BLaER1 (cell line): ENCODE measurements around the gene PPDPF.

Experiments used
- H3K27ac ChIP-seq: shearing (Covaris generic); formaldehyde crosslinking; 2 replicates; pipeline ENCODE4 v1.8.1; 2022
- H3K27me3 ChIP-seq: shearing (Covaris generic); formaldehyde crosslinking; 2 replicates; pipeline ENCODE4 v1.8.1; 2022
- H3K36me3 ChIP-seq: shearing (Covaris generic); formaldehyde crosslinking; 2 replicates; pipeline ENCODE4 v1.8.1; 2022
- H3K4me1 ChIP-seq: shearing (Covaris generic); formaldehyde crosslinking; 2 replicates; pipeline ENCODE4 v1.8.1; 2022
- H3K4me2 ChIP-seq: shearing (Covaris generic); formaldehyde crosslinking; 2 replicates; pipeline ENCODE4 v1.8.1; 2022
- H3K4me3 ChIP-seq: shearing (Covaris generic); formaldehyde crosslinking; 2 replicates; pipeline ENCODE4 v1.8.1; 2022
- H3K9ac ChIP-seq: shearing (Covaris generic); formaldehyde crosslinking; 2 replicates; pipeline ENCODE4 v1.8.1; 2022
- H3K9me3 ChIP-seq: shearing (Covaris generic); formaldehyde crosslinking; 2 replicates; pipeline ENCODE4 v1.8.1; 2022
- H4K20me1 ChIP-seq: shearing (Covaris generic); formaldehyde crosslinking; 2 replicates; pipeline ENCODE4 v1.8.1; 2022
- Cebpa-rat ChIP-seq: shearing (Covaris generic); IDR thresholded peaks from 2 replicates; pipeline ENCODE4 v1.8.1; 2022

The PPDPF gene

DNA sequence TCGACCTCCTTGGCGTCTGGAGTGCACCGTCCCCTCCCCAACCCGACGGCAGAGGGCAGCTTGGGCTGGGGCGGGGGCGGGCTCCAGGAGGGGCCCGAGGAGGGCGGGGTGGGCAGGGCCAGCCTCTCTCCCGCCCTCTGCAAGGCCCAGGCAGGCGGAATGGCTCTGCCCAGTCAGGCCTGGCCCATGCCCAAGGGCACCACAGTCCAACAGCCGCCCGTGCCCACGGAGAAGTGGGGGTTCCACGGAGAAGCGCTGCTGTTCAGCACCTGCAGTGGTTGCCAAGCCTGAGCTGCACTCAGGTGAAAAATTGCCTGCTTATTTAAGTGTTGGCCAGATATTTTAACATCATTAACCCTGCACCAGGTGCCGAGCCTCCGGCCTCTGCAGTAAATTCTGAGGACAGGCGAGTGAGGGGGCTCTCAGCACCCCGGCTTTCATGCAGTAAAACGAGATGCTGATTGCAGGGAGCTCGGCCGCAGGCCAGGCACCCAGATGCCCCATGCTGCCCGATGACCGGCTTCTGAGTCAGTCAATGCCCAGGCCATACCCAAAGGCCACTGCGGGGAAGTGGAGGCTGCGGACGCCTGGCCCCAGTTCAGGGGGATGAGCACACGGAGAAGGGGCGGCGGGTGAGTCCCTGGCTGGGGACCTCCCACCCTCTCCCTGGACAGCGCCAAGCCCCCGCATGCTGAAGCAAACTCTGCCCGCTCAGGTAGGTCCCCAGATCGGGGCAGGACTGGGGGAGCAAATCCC lies 27.3 kb downstream of the PPDPF start, which contains the start of gene SRMS:
TSS of gene SRMS (minus strand) at position 25 of the 756 bp plus-strand sequence. CDS start 286 bp downstream, outside the sequence.
- H4K20me1 ChIP-seq = peaks cover 72% of the 10 kb centered on the region
- peak within 1 kb of the TSS; percentile 28 for H3K4me2 ChIP-seq
- H3K9me3 ChIP-seq = no peaks in the 10 kb centered on the region
- H3K4me1 ChIP-seq = peaks cover 43% of the 10 kb centered on the region
- no peak for TF ChIP-seq Cebpa-rat
- H3K27ac ChIP-seq = no peak within 1 kb of the TSS
- no peak within 1 kb of the TSS for H3K4me3 ChIP-seq
- H3K27me3 ChIP-seq = peaks cover 90% of the 10 kb centered on the region
- no peak within 1 kb of the TSS for H3K9ac ChIP-seq
- H3K36me3 ChIP-seq = no peaks in the 10 kb centered on the region

DNA sequence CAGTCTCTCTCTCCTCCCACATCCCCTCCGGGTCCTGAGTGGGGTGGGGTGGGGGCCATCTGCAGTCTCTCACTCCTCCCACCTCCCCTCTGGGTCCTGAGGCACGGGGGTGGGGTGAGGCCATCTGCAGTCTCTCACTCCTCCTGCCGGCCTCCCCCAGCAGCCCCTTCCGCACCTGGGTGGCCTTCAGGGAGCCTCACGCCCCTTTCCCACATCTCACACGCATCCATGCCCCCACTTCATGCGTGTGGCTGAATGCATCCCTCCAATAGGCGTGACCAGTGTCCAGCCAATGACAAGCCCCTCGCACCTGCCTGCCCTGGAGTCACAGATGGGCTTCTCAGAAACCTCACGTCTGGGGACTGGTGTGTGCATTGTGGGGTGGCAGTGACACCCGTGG lies 28.0 kb downstream of the PPDPF start:
- peaks cover 88% of the 10 kb centered on the region for H3K27me3 ChIP-seq
- H3K9me3 ChIP-seq = no peaks in the 10 kb centered on the region
- peak overlapping the region; percentile 28 for H3K4me2 ChIP-seq
- no peak overlapping the region for H3K9ac ChIP-seq
- H3K36me3 ChIP-seq = no peaks in the 10 kb centered on the region
- H3K4me3 ChIP-seq = no peak overlapping the region
- peaks cover 43% of the 10 kb centered on the region for H3K4me1 ChIP-seq
- TF ChIP-seq Cebpa-rat = no peak
- no peak overlapping the region for H3K27ac ChIP-seq
- H4K20me1 ChIP-seq = peaks cover 71% of the 10 kb centered on the region

DNA sequence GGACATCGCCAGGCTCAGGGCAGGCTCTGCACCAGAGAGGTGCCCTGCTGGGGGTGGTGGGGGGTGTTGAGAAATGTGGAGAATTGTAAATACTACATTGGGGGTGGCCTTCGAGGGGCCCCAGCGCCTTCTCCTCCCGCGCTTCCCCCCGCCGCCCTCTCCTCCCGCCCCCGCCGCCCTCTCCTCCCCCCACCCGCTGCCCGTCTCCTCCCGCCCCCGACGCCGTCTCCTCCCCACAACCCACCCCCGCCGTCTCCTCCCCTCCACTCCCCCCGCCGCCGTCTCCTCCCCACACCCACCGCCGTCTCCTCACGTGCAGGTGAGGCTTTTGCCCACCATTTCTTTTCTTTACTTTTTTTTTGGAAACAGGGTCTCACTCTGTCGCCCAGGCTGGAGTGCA lies 28.5 kb downstream of the PPDPF start:
- TF ChIP-seq Cebpa-rat = no peak
- peaks cover 71% of the 10 kb centered on the region for H4K20me1 ChIP-seq
- H3K27ac ChIP-seq = no peak overlapping the region
- no peaks in the 10 kb centered on the region for H3K9me3 ChIP-seq
- H3K4me3 ChIP-seq = no peak overlapping the region
- H3K27me3 ChIP-seq = peaks cover 85% of the 10 kb centered on the region
- H3K4me2 ChIP-seq = peak overlapping the region; percentile 28
- no peaks in the 10 kb centered on the region for H3K36me3 ChIP-seq
- H3K9ac ChIP-seq = no peak overlapping the region
- H3K4me1 ChIP-seq = peaks cover 44% of the 10 kb centered on the region

DNA sequence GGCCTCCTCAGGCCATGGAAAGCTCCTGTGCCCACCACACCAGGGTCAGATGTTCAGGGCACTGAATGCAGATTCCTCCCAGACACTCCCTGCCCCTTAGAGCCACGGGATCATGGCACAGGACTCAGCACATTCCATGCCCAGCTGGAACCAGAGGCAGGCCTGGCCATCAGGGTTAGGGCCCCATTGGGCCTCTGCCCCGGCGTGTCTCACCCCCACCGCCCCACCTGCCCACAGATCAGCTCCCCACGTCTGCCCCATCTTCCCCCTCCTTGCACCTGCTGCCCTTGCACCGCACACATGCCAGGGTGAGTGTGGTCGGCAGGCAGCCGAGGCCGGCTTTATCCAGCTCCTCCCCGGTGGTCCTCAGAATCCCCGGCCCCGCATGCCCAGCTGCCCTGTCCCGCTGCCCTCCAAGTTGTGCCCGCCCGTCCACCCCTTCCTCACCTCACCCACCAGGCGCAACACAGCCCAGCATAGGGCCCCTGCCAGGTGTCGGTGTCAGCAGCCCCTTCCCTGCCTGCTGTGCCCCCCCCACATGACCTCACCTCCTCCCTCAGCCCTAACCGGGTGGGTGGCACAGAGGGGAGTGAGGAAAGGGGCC lies 29.2 kb downstream of the PPDPF start:
- no peak for TF ChIP-seq Cebpa-rat
- Histone ChIP-seq H3K9ac (no peak overlapping the region), H3K4me2 (no peak overlapping the region), H3K27me3 (peaks cover 84% of the 10 kb centered on the region), H3K36me3 (no peaks in the 10 kb centered on the region), H4K20me1 (peaks cover 75% of the 10 kb centered on the region), H3K4me1 (peaks cover 51% of the 10 kb centered on the region), H3K4me3 (no peak overlapping the region), H3K27ac (no peak overlapping the region), H3K9me3 (no peaks in the 10 kb centered on the region)

DNA sequence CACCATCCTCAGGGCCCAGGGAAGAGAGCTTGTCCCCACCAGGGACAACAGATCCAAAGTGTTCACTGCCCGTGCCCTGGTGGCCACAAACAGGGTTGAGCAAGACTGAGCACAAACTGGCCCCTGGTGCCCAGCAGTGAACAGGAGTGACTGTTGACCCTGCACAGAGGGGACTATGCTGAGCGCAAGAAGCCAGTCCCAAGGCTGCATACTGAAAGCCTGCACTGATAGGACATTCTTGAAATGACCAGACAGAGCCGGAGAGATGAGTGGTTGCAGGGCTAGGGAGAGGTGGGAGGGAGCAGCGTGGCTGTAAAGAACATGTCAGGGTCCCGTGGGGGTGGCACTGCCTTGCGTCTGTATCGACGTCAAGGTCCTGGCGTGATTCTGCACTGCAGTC lies 30.5 kb downstream of the PPDPF start:
- Histone ChIP-seq H3K4me2 (peak overlapping the region; percentile 32; the same call in 1 of the 2 replicates), H3K36me3 (no peaks in the 10 kb centered on the region), H3K4me1 (peaks cover 56% of the 10 kb centered on the region), H3K9ac (no peak overlapping the region), H3K27ac (no peak overlapping the region), H3K9me3 (no peaks in the 10 kb centered on the region), H4K20me1 (peaks cover 75% of the 10 kb centered on the region), H3K4me3 (no peak overlapping the region), H3K27me3 (peaks cover 84% of the 10 kb centered on the region)
- no peak for TF ChIP-seq Cebpa-rat

DNA sequence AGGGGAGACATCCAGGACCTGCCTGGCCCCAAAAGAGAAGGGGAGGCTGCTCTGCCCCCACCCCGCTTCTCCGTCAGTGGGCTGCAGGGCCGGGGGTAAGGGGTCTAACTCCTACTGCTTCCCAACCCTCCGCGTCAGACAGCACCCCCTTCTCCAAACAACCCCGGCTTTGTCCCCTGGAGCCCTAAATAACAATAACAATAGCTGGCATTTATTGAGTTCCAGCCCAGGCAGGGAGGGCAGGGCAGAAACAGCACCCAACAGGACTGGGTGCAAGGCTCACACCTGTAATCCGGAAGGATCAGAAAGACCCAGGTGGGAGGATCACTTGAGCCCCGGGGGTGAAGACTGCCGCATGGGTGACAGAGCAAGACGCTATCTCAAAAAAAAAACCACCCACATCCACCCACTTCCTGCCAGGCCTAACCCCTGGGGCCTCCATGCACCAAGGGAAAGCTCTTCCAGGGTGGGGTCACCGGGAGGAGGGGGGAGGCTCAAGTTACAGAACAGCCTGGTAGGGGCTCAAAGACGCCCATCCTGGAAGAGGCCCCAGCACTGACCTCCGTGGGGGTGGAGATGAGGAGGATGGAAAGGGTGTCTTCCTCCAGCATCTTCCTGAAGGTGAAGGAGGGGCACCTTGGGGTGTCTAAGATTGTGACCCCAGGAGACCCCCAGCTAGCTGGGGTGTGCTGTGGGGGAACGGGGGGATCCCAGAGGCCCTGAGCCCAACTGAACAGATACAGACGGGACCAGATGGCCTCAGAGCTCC lies 32.1 kb downstream of the PPDPF start:
- peak overlapping the region; percentile 48 for H3K4me3 ChIP-seq
- peaks cover 83% of the 10 kb centered on the region for H3K27me3 ChIP-seq
- H3K27ac ChIP-seq = peak overlapping the region; percentile 63; the same call in 1 of the 2 replicates
- H3K4me2 ChIP-seq = peak overlapping the region; percentile 92
- no peaks in the 10 kb centered on the region for H3K36me3 ChIP-seq
- H3K9ac ChIP-seq = no peak overlapping the region
- no peaks in the 10 kb centered on the region for H3K9me3 ChIP-seq
- peaks cover 76% of the 10 kb centered on the region for H4K20me1 ChIP-seq
- no peak for TF ChIP-seq Cebpa-rat
- peaks cover 59% of the 10 kb centered on the region for H3K4me1 ChIP-seq

DNA sequence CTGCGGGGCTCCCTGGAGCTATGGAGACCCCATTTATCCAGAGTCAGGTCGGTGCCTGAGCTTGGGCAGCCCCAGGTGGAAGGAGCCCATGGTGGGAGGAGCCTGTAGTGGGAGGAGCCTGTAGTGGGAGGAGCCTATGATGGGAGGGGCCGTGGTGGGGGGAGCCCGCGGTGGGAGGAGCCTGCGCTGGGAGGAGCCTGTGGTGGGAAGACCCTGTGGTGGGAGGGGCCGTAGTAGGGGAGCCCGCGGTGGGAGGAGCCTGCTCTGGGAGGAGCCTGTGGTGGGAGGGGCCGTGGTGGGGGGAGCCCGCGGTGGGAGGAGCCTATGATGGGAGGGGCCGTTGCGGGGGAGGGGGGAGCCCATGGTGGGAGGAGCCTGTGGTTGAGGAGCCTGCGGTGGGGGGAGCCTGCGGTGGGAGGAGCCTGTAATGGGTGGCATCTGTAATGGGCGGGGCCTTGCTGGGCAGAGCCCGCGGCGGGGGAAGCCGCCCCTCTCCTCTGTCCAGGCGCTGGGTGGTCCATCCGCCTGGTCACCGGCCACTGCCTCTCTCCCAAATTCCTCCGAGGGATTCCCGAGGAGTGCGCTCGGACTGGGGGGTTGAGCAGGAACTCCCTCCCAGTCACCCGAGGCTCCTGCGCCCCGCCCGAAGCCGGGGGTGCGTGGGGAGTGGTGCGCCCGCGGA lies 32.8 kb downstream of the PPDPF start:
- Histone ChIP-seq H3K4me3 (peak overlapping the region; percentile 74), H3K9ac (peak overlapping the region; percentile 71; the same call in 1 of the 2 replicates), H3K4me1 (peaks cover 56% of the 10 kb centered on the region), H3K9me3 (no peaks in the 10 kb centered on the region), H3K27me3 (peaks cover 75% of the 10 kb centered on the region), H3K36me3 (no peaks in the 10 kb centered on the region), H4K20me1 (peaks cover 72% of the 10 kb centered on the region), H3K27ac (peak overlapping the region; percentile 70; the same call in 1 of the 2 replicates), H3K4me2 (peak overlapping the region; percentile 100)
- TF ChIP-seq Cebpa-rat = no peak

DNA sequence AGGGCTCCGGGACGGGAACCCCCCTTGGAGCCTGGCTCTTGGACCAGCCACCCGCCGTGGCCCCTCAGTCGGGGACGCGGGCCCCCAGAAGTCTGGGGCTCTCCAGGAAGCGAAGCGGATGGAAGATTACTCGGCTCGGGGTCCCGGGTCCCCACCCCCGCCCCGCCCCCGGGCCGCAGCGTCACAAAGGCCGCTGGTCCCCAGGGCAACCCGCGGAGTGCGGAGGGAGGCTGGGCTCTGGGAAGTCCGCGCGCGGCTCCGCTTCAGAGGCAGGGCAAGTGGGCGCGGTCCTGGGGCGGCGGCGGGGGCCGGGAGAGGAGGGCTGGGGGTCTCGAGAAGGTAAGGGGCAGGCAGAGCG lies 33.3 kb downstream of the PPDPF start, which contains the start of gene FNDC11:
TSS of gene FNDC11 (plus strand) at position 227 of the 358 bp plus-strand sequence. CDS start 1,505 bp downstream, outside the sequence.
- H3K36me3 ChIP-seq = no peaks in the 10 kb centered on the region
- H3K27me3 ChIP-seq = peaks cover 70% of the 10 kb centered on the region
- peaks cover 51% of the 10 kb centered on the region for H3K4me1 ChIP-seq
- peak within 1 kb of the TSS; percentile 100 for H3K4me2 ChIP-seq
- no peaks in the 10 kb centered on the region for H3K9me3 ChIP-seq
- H3K4me3 ChIP-seq = peak within 1 kb of the TSS; percentile 74
- H4K20me1 ChIP-seq = peaks cover 67% of the 10 kb centered on the region
- TF ChIP-seq Cebpa-rat = no peak
- H3K9ac ChIP-seq = peak within 1 kb of the TSS; percentile 71
- peak within 1 kb of the TSS; percentile 70; the same call in 1 of the 2 replicates for H3K27ac ChIP-seq
